ENCODE results near the gene MYO9A. TPM values are rescaled to one million over a fixed set of nuclear protein-coding genes. Genes with fewer than 3 reads are reported as not detected.

The MYO9A gene
- total and polyA plus RNA-seq, 5 donors from 2014 or later: 8.3 to 32.3 (median 11.5) TPM

GRCh38 chr15:72146221-72146620, 28.3 kb upstream of the MYO9A start:
- no peak for ATAC-seq (ENCODE audit: low read depth in 2 of 2)

GRCh38 chr15:72141171-72142084, 23.5 kb upstream of the MYO9A start:
- Mint-ChIP-seq H3K4me3 (no peak overlapping the region), H3K36me3 (no peaks in the 10 kb centered on the region), H3K4me1 (peaks cover 0 to 3% (median 0%) of the 10 kb centered on the region in 4 donors), H3K27me3 (no peaks in the 10 kb centered on the region), H3K9me3 (no peaks in the 10 kb centered on the region), H3K27ac (no peak overlapping the region)
- Histone ChIP-seq H3K27me3 (ENCODE audit: control insufficient read depth, insufficient read depth, low read length) (no peaks in the 10 kb centered on the region), H3K36me3 (ENCODE audit: control insufficient read depth, insufficient read depth, low read length) (no peaks in the 10 kb centered on the region), H3K4me1 (ENCODE audit: control insufficient read depth, insufficient read depth, low read length, poor library complexity, severe bottlenecking) (no peaks in the 10 kb centered on the region), H3K27ac (ENCODE audit: insufficient read depth, low read length, poor library complexity, severe bottlenecking) (no peak overlapping the region), H3K9me3 (ENCODE audit: control insufficient read depth in 2 of 2, low read length in 2 of 2) (no peaks in the 10 kb centered on the region), H3K4me3 (ENCODE audit: low read depth, low read length) (no peak overlapping the region)
- ATAC-seq (ENCODE audit: low read depth in 2 of 2): peak in 1 of 2 donors; percentile 39
- DNase-seq: no peak

More at GRCh38 chr15:72146221-72146620, 28.3 kb upstream of the MYO9A start:
- H3K27me3 ChIP-seq (ENCODE audit: control insufficient read depth, insufficient read depth, low read length): no peaks in the 10 kb centered on the region
- DNase-seq: no peak
- Mint-ChIP-seq H3K4me1 (peaks cover 0 to 3% (median 0%) of the 10 kb centered on the region in 4 donors), H3K27me3 (no peaks in the 10 kb centered on the region), H3K4me3 (no peak overlapping the region), H3K27ac (no peak overlapping the region), H3K9me3 (no peaks in the 10 kb centered on the region), H3K36me3 (no peaks in the 10 kb centered on the region)
- no peak overlapping the region for H3K4me3 ChIP-seq (ENCODE audit: low read depth, low read length)
- H3K9me3 ChIP-seq (ENCODE audit: control insufficient read depth in 2 of 2, low read length in 2 of 2): no peaks in the 10 kb centered on the region
- H3K36me3 ChIP-seq (ENCODE audit: control insufficient read depth, insufficient read depth, low read length): no peaks in the 10 kb centered on the region
- H3K4me1 ChIP-seq (ENCODE audit: control insufficient read depth, insufficient read depth, low read length, poor library complexity, severe bottlenecking): no peaks in the 10 kb centered on the region
- H3K27ac ChIP-seq (ENCODE audit: insufficient read depth, low read length, poor library complexity, severe bottlenecking): no peak overlapping the region

- Mint-ChIP-seq H3K4me1 (peaks cover 0 to 3% (median 0%) of the 10 kb centered on the region in 4 donors), H3K27ac (no peak overlapping the region), H3K9me3 (no peaks in the 10 kb centered on the region), H3K4me3 (no peak overlapping the region), H3K27me3 (no peaks in the 10 kb centered on the region), H3K36me3 (no peaks in the 10 kb centered on the region)
- H3K27me3 ChIP-seq (ENCODE audit: control insufficient read depth, insufficient read depth, low read length): no peaks in the 10 kb centered on the region
- H3K4me3 ChIP-seq (ENCODE audit: low read depth, low read length): no peak overlapping the region
- H3K36me3 ChIP-seq (ENCODE audit: control insufficient read depth, insufficient read depth, low read length): no peaks in the 10 kb centered on the region
- H3K4me1 ChIP-seq (ENCODE audit: control insufficient read depth, insufficient read depth, low read length, poor library complexity, severe bottlenecking): no peaks in the 10 kb centered on the region
- no peak for DNase-seq
- H3K27ac ChIP-seq (ENCODE audit: insufficient read depth, low read length, poor library complexity, severe bottlenecking): no peak overlapping the region
- H3K9me3 ChIP-seq (ENCODE audit: control insufficient read depth in 2 of 2, low read length in 2 of 2): no peaks in the 10 kb centered on the region
- ATAC-seq (ENCODE audit: low read depth in 2 of 2): no peak
Measured at GRCh38 chr15:72140088-72140487, 22.1 kb upstream of the MYO9A start.

GRCh38 chr15:72139667-72140066, 21.7 kb upstream of the MYO9A start:
- ATAC-seq (ENCODE audit: low read depth in 2 of 2): no peak
- H3K27ac Mint-ChIP-seq: no peak overlapping the region
- H3K27me3 Mint-ChIP-seq: no peaks in the 10 kb centered on the region
- Histone ChIP-seq H3K9me3 (ENCODE audit: control insufficient read depth in 2 of 2, low read length in 2 of 2) (no peaks in the 10 kb centered on the region), H3K4me1 (ENCODE audit: control insufficient read depth, insufficient read depth, low read length, poor library complexity, severe bottlenecking) (no peaks in the 10 kb centered on the region), H3K27ac (ENCODE audit: insufficient read depth, low read length, poor library complexity, severe bottlenecking) (no peak overlapping the region), H3K4me3 (ENCODE audit: low read depth, low read length) (no peak overlapping the region), H3K36me3 (ENCODE audit: control insufficient read depth, insufficient read depth, low read length) (no peaks in the 10 kb centered on the region), H3K27me3 (ENCODE audit: control insufficient read depth, insufficient read depth, low read length) (no peaks in the 10 kb centered on the region)
- no peak overlapping the region for H3K4me3 Mint-ChIP-seq
- DNase-seq: no peak
- no peaks in the 10 kb centered on the region for H3K9me3 Mint-ChIP-seq
- no peaks in the 10 kb centered on the region for H3K36me3 Mint-ChIP-seq
- peaks cover 0 to 3% (median 0%) of the 10 kb centered on the region in 4 donors for H3K4me1 Mint-ChIP-seq

GRCh38 chr15:72136170-72137051, 18.5 kb upstream of the MYO9A start:
- Mint-ChIP-seq H3K4me3 (no peak overlapping the region), H3K27ac (no peak overlapping the region), H3K9me3 (no peaks in the 10 kb centered on the region), H3K36me3 (no peaks in the 10 kb centered on the region), H3K27me3 (no peaks in the 10 kb centered on the region), H3K4me1 (peaks cover 0 to 4% (median under 1%) of the 10 kb centered on the region in 4 donors)
- no peak for ATAC-seq (ENCODE audit: low read depth in 2 of 2)
- Histone ChIP-seq H3K36me3 (ENCODE audit: control insufficient read depth, insufficient read depth, low read length) (no peaks in the 10 kb centered on the region), H3K4me1 (ENCODE audit: control insufficient read depth, insufficient read depth, low read length, poor library complexity, severe bottlenecking) (no peaks in the 10 kb centered on the region), H3K27ac (ENCODE audit: insufficient read depth, low read length, poor library complexity, severe bottlenecking) (no peak overlapping the region), H3K4me3 (ENCODE audit: low read depth, low read length) (no peak overlapping the region), H3K27me3 (ENCODE audit: control insufficient read depth, insufficient read depth, low read length) (no peaks in the 10 kb centered on the region), H3K9me3 (ENCODE audit: control insufficient read depth in 2 of 2, low read length in 2 of 2) (no peaks in the 10 kb centered on the region)
- DNase-seq: no peak

- H3K9me3 ChIP-seq (ENCODE audit: control insufficient read depth in 2 of 2, low read length in 2 of 2): no peaks in the 10 kb centered on the region
- Mint-ChIP-seq H3K27ac (no peak overlapping the region), H3K9me3 (no peaks in the 10 kb centered on the region), H3K4me1 (peaks cover 0 to 4% (median 0%) of the 10 kb centered on the region in 4 donors), H3K27me3 (no peaks in the 10 kb centered on the region), H3K4me3 (no peak overlapping the region), H3K36me3 (no peaks in the 10 kb centered on the region)
- DNase-seq (no peak), ATAC-seq (ENCODE audit: low read depth in 2 of 2) (no peak)
- H3K4me3 ChIP-seq (ENCODE audit: low read depth, low read length): no peak overlapping the region
- H3K36me3 ChIP-seq (ENCODE audit: control insufficient read depth, insufficient read depth, low read length): no peaks in the 10 kb centered on the region
- H3K27ac ChIP-seq (ENCODE audit: insufficient read depth, low read length, poor library complexity, severe bottlenecking): no peak overlapping the region
- H3K27me3 ChIP-seq (ENCODE audit: control insufficient read depth, insufficient read depth, low read length): no peaks in the 10 kb centered on the region
- H3K4me1 ChIP-seq (ENCODE audit: control insufficient read depth, insufficient read depth, low read length, poor library complexity, severe bottlenecking): no peaks in the 10 kb centered on the region
Measured at GRCh38 chr15:72135719-72136118, 17.8 kb upstream of the MYO9A start.

GRCh38 chr15:72133211-72133610, 15.3 kb upstream of the MYO9A start:
- Histone ChIP-seq H3K9me3 (ENCODE audit: control insufficient read depth in 2 of 2, low read length in 2 of 2) (no peaks in the 10 kb centered on the region), H3K27me3 (ENCODE audit: control insufficient read depth, insufficient read depth, low read length) (no peaks in the 10 kb centered on the region), H3K27ac (ENCODE audit: insufficient read depth, low read length, poor library complexity, severe bottlenecking) (no peak overlapping the region), H3K4me3 (ENCODE audit: low read depth, low read length) (no peak overlapping the region), H3K36me3 (ENCODE audit: control insufficient read depth, insufficient read depth, low read length) (no peaks in the 10 kb centered on the region), H3K4me1 (ENCODE audit: control insufficient read depth, insufficient read depth, low read length, poor library complexity, severe bottlenecking) (no peaks in the 10 kb centered on the region)
- H3K4me3 Mint-ChIP-seq: no peak overlapping the region
- no peaks in the 10 kb centered on the region for H3K36me3 Mint-ChIP-seq
- no peaks in the 10 kb centered on the region for H3K9me3 Mint-ChIP-seq
- DNase-seq: no peak
- H3K27me3 Mint-ChIP-seq: no peaks in the 10 kb centered on the region
- peaks cover 0 to 4% (median 0%) of the 10 kb centered on the region in 4 donors for H3K4me1 Mint-ChIP-seq
- no peak for ATAC-seq (ENCODE audit: low read depth in 2 of 2)
- no peak overlapping the region for H3K27ac Mint-ChIP-seq
